GM12801 (cell line): ENCODE data around the gene BICD1.

Experiments
- CTCF ChIP-seq: IDR thresholded peaks from one replicate; pipeline ENCODE4 v1.5.1; 2011; ENCODE audit warnings: control low read depth; ENCODE audit not compliant: insufficient read length; ENCODE audit errors: extremely low read depth

BICD1 gene

GRCh38 chr12:32106517-32107358 lies at the start of gene BICD1:
BICD1 (plus strand) TSS chr12:32106847; CDS start chr12:32107332, 485 bp downstream.
- no peak for TF ChIP-seq CTCF

- TF ChIP-seq CTCF = no peak
Observed at GRCh38 chr12:32061033-32061432, 45.6 kb upstream of the BICD1 start.

GRCh38 chr12:32062881-32063280 lies 43.8 kb upstream of the BICD1 start:
- no peak for TF ChIP-seq CTCF

- no peak for TF ChIP-seq CTCF
Observed at GRCh38 chr12:32063796-32064195, 42.9 kb upstream of the BICD1 start.

GRCh38 chr12:32066206-32066605 lies 40.4 kb upstream of the BICD1 start:
- TF ChIP-seq CTCF = no peak

GRCh38 chr12:32069071-32069470 lies 37.6 kb upstream of the BICD1 start:
- TF ChIP-seq CTCF = no peak

GRCh38 chr12:32069731-32070130 lies 36.9 kb upstream of the BICD1 start:
- TF ChIP-seq CTCF = no peak
